Vagina (tissue), 2 donors: ENCODE results near the gene ANKS4B.

Experiments
- CTCF ChIP-seq, 3 experiments: fragments of 450-650 bp in 2 of 3; fragments of 200-600 bp in 1 of 3; sonication (generic) in 1 of 3; IDR thresholded peaks; one replicate each; pipeline ENCODE4 v1.5.1; 2017 to 2019; ENCODE audit warnings: antibody characterized with exemption in 3 of 3, mild to moderate bottlenecking in 2 of 3, moderate library complexity in 2 of 3
- POLR2AphosphoS5 ChIP-seq, 2 donors: sonication (generic); formaldehyde crosslinking; IDR thresholded peaks; one replicate each; pipeline ENCODE4 v1.9.0; 2017; ENCODE audit warnings: antibody characterized with exemption in 2 of 2, mild to moderate bottlenecking in 2 of 2, low read depth in 1 of 2; ENCODE audit not compliant: insufficient read depth in 1 of 2

- TF ChIP-seq POLR2AphosphoS5 (IDR thresholded peaks at IDR 0.05; ENCODE audit: insufficient read depth in 1 of 2, low read depth in 1 of 2): no peak
- no peak for TF ChIP-seq CTCF (IDR thresholded peaks at IDR 0.05)
These were observed 5.1 kb upstream of the ANKS4B start for GRCh38 chr16:21228361-21228872.
